ENCODE results near the gene BTN2A1.

The BTN2A1 gene

DNA sequence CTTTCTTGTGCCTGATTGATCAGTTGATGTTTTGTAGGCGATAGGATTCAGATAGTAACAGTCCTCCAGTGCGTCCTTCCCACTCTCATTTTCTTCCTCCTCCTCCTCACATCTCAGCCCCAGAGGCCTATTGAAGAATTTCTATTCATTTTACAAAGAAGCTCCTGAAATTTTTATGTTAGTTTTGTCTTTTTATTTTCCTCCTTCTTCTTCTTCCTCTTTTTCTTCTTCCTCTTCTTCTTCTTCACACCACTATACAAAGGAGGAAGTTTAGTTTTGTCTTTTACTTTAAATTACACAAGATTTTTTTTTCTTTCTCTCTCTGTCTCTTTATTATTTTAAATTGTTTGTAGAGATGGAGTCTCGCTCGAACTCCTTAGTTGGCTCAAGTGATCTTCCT, 19.1 kb downstream of the BTN2A1 start:
- TF ChIP-seq MAX (IDR thresholded peaks at IDR 0.05; ENCODE audit: low read depth, low read length), result no peak
- TF ChIP-seq MYC (IDR thresholded peaks at IDR 0.05; ENCODE audit: low read depth, low read length), result no peak
- TF ChIP-seq POLR2A (IDR thresholded peaks at IDR 0.05; ENCODE audit: extremely low read depth, insufficient read length), result no peak
- H3K4me3 ChIP-seq (ENCODE audit: low read depth, low read length), result no peak overlapping the region
- DNase-seq (ENCODE audit: low read depth), result no peak

- no peak for TF ChIP-seq MAX (IDR thresholded peaks at IDR 0.05; ENCODE audit: low read depth, low read length)
- TF ChIP-seq, protein P1, sequence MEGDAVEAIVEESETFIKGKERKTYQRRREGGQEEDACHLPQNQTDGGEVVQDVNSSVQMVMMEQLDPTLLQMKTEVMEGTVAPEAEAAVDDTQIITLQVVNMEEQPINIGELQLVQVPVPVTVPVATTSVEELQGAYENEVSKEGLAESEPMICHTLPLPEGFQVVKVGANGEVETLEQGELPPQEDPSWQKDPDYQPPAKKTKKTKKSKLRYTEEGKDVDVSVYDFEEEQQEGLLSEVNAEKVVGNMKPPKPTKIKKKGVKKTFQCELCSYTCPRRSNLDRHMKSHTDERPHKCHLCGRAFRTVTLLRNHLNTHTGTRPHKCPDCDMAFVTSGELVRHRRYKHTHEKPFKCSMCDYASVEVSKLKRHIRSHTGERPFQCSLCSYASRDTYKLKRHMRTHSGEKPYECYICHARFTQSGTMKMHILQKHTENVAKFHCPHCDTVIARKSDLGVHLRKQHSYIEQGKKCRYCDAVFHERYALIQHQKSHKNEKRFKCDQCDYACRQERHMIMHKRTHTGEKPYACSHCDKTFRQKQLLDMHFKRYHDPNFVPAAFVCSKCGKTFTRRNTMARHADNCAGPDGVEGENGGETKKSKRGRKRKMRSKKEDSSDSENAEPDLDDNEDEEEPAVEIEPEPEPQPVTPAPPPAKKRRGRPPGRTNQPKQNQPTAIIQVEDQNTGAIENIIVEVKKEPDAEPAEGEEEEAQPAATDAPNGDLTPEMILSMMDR (IDR thresholded peaks at IDR 0.05; ENCODE audit: low read depth, low read length), result no peak
- no peak for TF ChIP-seq POLR2A (IDR thresholded peaks at IDR 0.05; ENCODE audit: extremely low read depth, insufficient read length)
- no peak for TF ChIP-seq MYC (IDR thresholded peaks at IDR 0.05; ENCODE audit: low read depth, low read length)
- DNase-seq (ENCODE audit: low read depth), result no peak
- no peak overlapping the region for H3K4me3 ChIP-seq (ENCODE audit: low read depth, low read length)
Measured at GRCh38 chr6:26477426-26477825, 19.7 kb downstream of the BTN2A1 start.

DNA sequence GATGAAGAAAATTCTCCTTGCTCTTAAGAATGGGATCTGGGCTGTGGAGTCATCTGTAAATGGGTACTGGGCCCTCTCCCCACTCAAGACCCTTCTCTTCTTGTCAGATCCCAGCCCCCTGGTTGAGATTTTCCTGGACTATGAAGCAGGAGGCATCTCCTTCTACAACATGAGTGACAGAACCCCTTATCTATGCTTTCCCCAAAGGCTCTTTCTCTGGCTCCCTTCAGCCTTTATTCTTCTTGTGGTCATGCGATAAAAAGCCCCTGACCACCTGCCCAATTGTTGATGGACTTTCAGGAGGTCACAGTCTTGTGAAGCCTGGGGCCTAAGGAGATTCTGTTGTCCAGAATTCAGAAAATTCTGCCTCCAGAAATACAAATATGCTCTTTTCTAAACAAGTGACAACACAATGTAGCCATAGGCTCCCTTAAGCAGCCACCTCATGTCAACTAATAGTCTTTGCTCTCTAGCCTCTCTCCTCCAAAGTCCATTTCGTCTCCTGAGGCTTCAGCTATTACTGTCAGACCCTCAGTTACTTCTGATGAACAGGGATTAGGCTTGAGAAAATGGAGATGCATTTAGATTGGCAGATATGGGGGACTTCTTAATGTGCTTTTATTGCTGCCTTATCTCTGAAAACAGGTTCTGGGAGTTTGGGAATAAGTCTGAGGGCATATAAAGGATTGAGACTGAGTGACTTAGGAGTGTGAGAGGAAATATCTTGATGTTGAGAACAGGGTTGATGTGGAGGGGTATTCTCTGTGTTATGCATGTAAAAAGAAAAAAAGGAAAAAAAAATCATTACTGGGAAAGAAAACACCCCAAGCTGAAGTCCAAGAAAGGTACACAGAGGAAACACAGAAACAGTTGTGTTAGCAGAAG, 20.6 kb downstream of the BTN2A1 start:
- no peak overlapping the region for H3K4me3 ChIP-seq (ENCODE audit: low read depth, low read length)
- no peak for DNase-seq (ENCODE audit: low read depth)
- no peak for TF ChIP-seq MYC (IDR thresholded peaks at IDR 0.05; ENCODE audit: low read depth, low read length)
- TF ChIP-seq, protein P1 (IDR thresholded peaks at IDR 0.05; ENCODE audit: low read depth, low read length), result no peak
- no peak for TF ChIP-seq MAX (IDR thresholded peaks at IDR 0.05; ENCODE audit: low read depth, low read length)
- TF ChIP-seq POLR2A (IDR thresholded peaks at IDR 0.05; ENCODE audit: extremely low read depth, insufficient read length), result no peak

DNA sequence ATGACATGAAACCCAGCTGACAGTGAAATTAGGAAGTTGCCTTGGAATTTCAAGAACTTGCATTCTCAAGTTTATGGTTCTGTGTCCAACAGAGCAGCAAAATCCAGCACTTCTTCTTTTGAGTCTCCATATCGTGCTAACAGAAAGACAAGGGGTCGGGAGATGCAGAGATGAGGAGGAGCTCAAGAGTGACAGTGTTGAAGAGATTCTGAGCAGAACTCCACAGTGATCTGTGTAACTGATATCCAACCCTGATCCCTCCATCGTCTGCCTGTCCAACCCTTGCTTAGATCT, 21.2 kb downstream of the BTN2A1 start:
- H3K4me3 ChIP-seq (ENCODE audit: low read depth, low read length), result no peak overlapping the region
- TF ChIP-seq, protein P1 (IDR thresholded peaks at IDR 0.05; ENCODE audit: low read depth, low read length), result no peak
- no peak for DNase-seq (ENCODE audit: low read depth)

DNA sequence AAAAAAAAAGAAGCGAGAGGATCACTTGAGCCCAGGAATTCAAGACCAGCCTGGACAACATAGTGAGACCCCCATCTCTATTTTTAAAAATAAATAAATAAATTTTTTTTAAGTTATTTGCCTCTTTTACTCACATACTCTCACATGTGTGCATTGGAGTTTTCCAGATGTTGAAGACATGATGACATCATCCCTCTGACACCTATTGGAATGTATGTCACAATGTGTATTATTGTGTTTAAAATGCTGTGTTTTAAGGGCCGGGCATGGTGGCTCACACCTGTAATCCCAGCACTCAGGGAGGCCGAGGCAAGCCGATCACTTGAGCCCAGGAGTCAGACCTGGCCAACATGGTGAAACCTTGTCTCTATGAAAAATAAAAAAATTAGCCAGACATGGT, 24.6 kb downstream of the BTN2A1 start:
- no peak overlapping the region for H3K4me3 ChIP-seq (ENCODE audit: low read depth, low read length)
- no peak for DNase-seq (ENCODE audit: low read depth)
- TF ChIP-seq POLR2A (IDR thresholded peaks at IDR 0.05; ENCODE audit: extremely low read depth, insufficient read length) (no peak), MAX (IDR thresholded peaks at IDR 0.05; ENCODE audit: low read depth, low read length) (no peak), MYC (IDR thresholded peaks at IDR 0.05; ENCODE audit: low read depth, low read length) (no peak)
- TF ChIP-seq, protein P1 (IDR thresholded peaks at IDR 0.05; ENCODE audit: low read depth, low read length), result no peak

DNA sequence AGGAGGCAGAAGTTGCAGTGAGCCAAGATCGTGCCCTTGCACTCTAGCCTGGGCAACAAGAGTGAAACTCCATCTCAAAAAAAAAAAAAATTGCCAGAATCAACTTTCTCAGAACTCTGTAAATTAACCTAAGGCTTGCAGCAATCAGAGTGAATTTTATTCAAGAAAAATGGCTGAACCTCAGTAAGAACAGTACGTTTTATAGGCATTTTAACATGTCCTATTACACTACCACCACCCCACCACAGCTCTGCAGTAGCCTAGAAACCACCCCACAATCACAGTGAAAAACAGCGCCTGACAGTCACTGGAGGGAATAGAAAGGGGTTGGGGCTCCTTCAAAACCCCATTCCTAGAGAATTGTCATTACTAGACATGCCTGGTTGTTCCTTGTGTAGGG, 26.0 kb downstream of the BTN2A1 start:
- DNase-seq (ENCODE audit: low read depth), result no peak
- no peak for TF ChIP-seq MAX (IDR thresholded peaks at IDR 0.05; ENCODE audit: low read depth, low read length)
- TF ChIP-seq, protein P1 (IDR thresholded peaks at IDR 0.05; ENCODE audit: low read depth, low read length), result no peak
- H3K4me3 ChIP-seq (ENCODE audit: low read depth, low read length), result no peak overlapping the region
